Measurements from ENCODE around the gene ARID1B.

Gene ARID1B

GRCh38 chr6:157063176-157063905 is 286.2 kb downstream of the ARID1B start:
- no peak for DNase-seq

GRCh38 chr6:157063923-157064322 is 286.7 kb downstream of the ARID1B start:
- no peak for DNase-seq

GRCh38 chr6:157064502-157064901 is 287.3 kb downstream of the ARID1B start:
- no peak for DNase-seq

GRCh38 chr6:157065366-157065765 is 288.2 kb downstream of the ARID1B start:
- no peak for DNase-seq

- DNase-seq = no peak
Measured at GRCh38 chr6:157066781-157067491, 289.8 kb downstream of the ARID1B start.

GRCh38 chr6:157067507-157067906 is 290.3 kb downstream of the ARID1B start:
- no peak for DNase-seq

- DNase-seq = no peak
Measured at GRCh38 chr6:157068691-157069324, 291.6 kb downstream of the ARID1B start.

- no peak for DNase-seq
Measured at GRCh38 chr6:157069585-157069984, 292.4 kb downstream of the ARID1B start.

- no peak for DNase-seq
Measured at GRCh38 chr6:157070403-157071107, 293.4 kb downstream of the ARID1B start.

- DNase-seq = no peak
Measured at GRCh38 chr6:157072128-157072527, 294.9 kb downstream of the ARID1B start.

- DNase-seq = no peak
Measured at GRCh38 chr6:157073596-157073995, 296.4 kb downstream of the ARID1B start.

- no peak for DNase-seq
Measured at GRCh38 chr6:157074969-157075368, 297.8 kb downstream of the ARID1B start.

- DNase-seq = no peak
Measured at GRCh38 chr6:157075549-157076450, 298.6 kb downstream of the ARID1B start.

GRCh38 chr6:157076451-157076822 is 299.3 kb downstream of the ARID1B start:
- no peak for DNase-seq

GRCh38 chr6:157077251-157077650 is 300.1 kb downstream of the ARID1B start:
- no peak for DNase-seq

GRCh38 chr6:157078326-157078725 is 301.1 kb downstream of the ARID1B start:
- no peak for DNase-seq

GRCh38 chr6:157079277-157079676 is 302.1 kb downstream of the ARID1B start:
- no peak for DNase-seq

GRCh38 chr6:157079771-157080170 is 302.6 kb downstream of the ARID1B start:
- no peak for DNase-seq

GRCh38 chr6:157080986-157081391 is 303.8 kb downstream of the ARID1B start:
- no peak for DNase-seq

- no peak for DNase-seq
Measured at GRCh38 chr6:157083343-157083742, 306.2 kb downstream of the ARID1B start.

GRCh38 chr6:157086632-157087031 is 309.5 kb downstream of the ARID1B start:
- peak; percentile 9 for DNase-seq

- DNase-seq = no peak
Measured at GRCh38 chr6:157087974-157088373, 310.8 kb downstream of the ARID1B start.
